Adrenal gland (tissue), 5 donors: ENCODE data around the gene PPP1R14B.

Experiments used
- POLR2A ChIP-seq, 2 donors: fragments of 450-650 bp; IDR thresholded peaks; one replicate each; pipeline ENCODE4 v1.6.1; 2017; ENCODE audit warnings: antibody characterized with exemption in 2 of 2, mild to moderate bottlenecking in 2 of 2, moderate library complexity in 1 of 2
- TF ChIP-seq, protein P1 (sequence below), 6 experiments: fragments of 450-650 bp in 4 of 6; fragments of 200-600 bp in 2 of 6; sonication (generic) in 1 of 6; IDR thresholded peaks; 1 replicate in 5 of 6; 2 replicates in 1 of 6; pipeline versions ENCODE4 v1.5.1 to v1.8.0; 2016 to 2021; ENCODE audit warnings: antibody characterized with exemption in 6 of 6, mild to moderate bottlenecking in 2 of 6, moderate library complexity in 1 of 6
- donor health status: DM: no; HTN: no; CAD: no.

DNA sequence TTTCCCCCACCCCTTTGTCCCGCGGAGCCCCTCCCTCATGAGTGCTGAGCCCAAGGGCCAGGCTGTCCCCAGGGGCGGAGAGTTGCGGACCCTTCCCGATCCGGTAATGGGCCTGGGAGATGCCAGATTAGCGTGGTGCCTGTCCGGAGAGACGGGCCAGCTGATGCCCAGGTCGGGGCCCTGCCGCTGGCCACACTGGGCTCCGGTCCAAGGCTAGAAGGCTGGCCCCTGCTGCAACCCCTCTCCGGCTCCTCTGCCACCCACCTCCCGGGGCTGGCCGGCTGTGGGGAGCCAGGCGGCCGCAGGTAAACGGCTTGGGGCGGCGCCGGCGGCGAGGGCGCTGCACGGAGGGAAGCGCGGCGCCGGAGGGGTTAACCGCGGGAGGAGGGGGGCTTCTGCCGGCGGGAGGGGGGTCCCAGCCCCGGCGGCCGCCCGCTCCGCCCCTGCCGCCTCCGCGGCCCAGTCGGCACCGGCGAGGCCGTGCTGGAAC is 44.6 kb upstream of the PPP1R14B start, which contains the start of gene KCNK4:
- TF ChIP-seq, protein P1, sequence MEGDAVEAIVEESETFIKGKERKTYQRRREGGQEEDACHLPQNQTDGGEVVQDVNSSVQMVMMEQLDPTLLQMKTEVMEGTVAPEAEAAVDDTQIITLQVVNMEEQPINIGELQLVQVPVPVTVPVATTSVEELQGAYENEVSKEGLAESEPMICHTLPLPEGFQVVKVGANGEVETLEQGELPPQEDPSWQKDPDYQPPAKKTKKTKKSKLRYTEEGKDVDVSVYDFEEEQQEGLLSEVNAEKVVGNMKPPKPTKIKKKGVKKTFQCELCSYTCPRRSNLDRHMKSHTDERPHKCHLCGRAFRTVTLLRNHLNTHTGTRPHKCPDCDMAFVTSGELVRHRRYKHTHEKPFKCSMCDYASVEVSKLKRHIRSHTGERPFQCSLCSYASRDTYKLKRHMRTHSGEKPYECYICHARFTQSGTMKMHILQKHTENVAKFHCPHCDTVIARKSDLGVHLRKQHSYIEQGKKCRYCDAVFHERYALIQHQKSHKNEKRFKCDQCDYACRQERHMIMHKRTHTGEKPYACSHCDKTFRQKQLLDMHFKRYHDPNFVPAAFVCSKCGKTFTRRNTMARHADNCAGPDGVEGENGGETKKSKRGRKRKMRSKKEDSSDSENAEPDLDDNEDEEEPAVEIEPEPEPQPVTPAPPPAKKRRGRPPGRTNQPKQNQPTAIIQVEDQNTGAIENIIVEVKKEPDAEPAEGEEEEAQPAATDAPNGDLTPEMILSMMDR (IDR thresholded peaks at IDR 0.05) = no peak
- no peak for TF ChIP-seq POLR2A (IDR thresholded peaks at IDR 0.05)
